OCI-LY7 (cell line): Measurements from ENCODE around the gene HS3ST4. TPM values are rescaled to one million over a fixed set of nuclear protein-coding genes. Genes with fewer than 3 reads are reported as not detected.

ENCODE experiments used
- BruUV-seq: library from RNA; stranded (reverse); fragments of 400-500 nt; replicated peaks from 2 replicates; lab custom pipeline; 2021; lab: Mats Ljungman, UMichigan
- CTCF ChIA-PET: fragments of 300-600 bp; sonication (Branson Sonifier 250); formaldehyde crosslinking; loops from one replicate; lab custom pipeline; 2022; ENCODE audit warnings: antibody characterized with exemption; ENCODE audit not compliant: unreplicated experiment; lab: Charles Lee
- POLR2A ChIA-PET: fragments of 300-600 bp; sonication (Branson Sonifier 250); formaldehyde crosslinking; loops from one replicate; lab custom pipeline; 2022; ENCODE audit warnings: antibody characterized with exemption; lab: Charles Lee
- DNase-seq: peaks from one replicate; pipeline ENCODE4 v3.0.0-alpha.2; 2015; ENCODE audit warnings: low spot score
- H2AFZ ChIP-seq: fragments of 200-600 bp; sonication (generic), shearing (Covaris generic); 2 replicates; pipeline ENCODE4 v1.6.1; 2014; ENCODE audit warnings: mild to moderate bottlenecking, antibody characterized with exemption, low read length, moderate library complexity
- H3K27ac ChIP-seq: fragments of 200-600 bp; sonication (generic); 2 replicates; pipeline ENCODE4 v1.5.1; 2014; ENCODE audit warnings: mixed run types, low read depth, mild to moderate bottlenecking, moderate library complexity, low read length, inconsistent platforms; ENCODE audit not compliant: poor library complexity, severe bottlenecking
- H3K36me3 ChIP-seq: fragments of 200-600 bp; sonication (generic); 2 replicates; pipeline ENCODE4 v1.6.1; 2014; ENCODE audit warnings: mild to moderate bottlenecking, antibody characterized with exemption, low read length, moderate library complexity, mixed read lengths; ENCODE audit not compliant: insufficient read depth
- H3K4me1 ChIP-seq: fragments of 200-600 bp; sonication (generic); 2 replicates; pipeline ENCODE4 v1.5.1; 2014; ENCODE audit warnings: mild to moderate bottlenecking, low read length; ENCODE audit not compliant: insufficient read depth, poor library complexity, severe bottlenecking
- H3K4me2 ChIP-seq: fragments of 200-600 bp; sonication (generic); 2 replicates; pipeline ENCODE4 v1.6.1; 2014; ENCODE audit warnings: mild to moderate bottlenecking, low read length
- H3K4me3 ChIP-seq: fragments of 200-600 bp; sonication (generic); 2 replicates; pipeline ENCODE4 v1.5.1; 2014; ENCODE audit warnings: mild to moderate bottlenecking, low read depth, low read length; ENCODE audit not compliant: poor library complexity, severe bottlenecking
- H3K79me2 ChIP-seq: fragments of 200-600 bp; sonication (generic); 2 replicates; pipeline ENCODE4 v1.6.1; 2016; ENCODE audit warnings: low read depth, mild to moderate bottlenecking, low read length, moderate library complexity, mixed read lengths; ENCODE audit not compliant: insufficient read depth
- H3K9me2 ChIP-seq: fragments of 200-600 bp; sonication (generic); 2 replicates; pipeline ENCODE4 v1.6.1; 2016; ENCODE audit warnings: mild to moderate bottlenecking, low read length, mixed read lengths; ENCODE audit not compliant: insufficient read depth
- H3K9me3 ChIP-seq: fragments of 200-600 bp; sonication (generic); 2 replicates; pipeline ENCODE4 v1.6.1; 2014; ENCODE audit warnings: mild to moderate bottlenecking, mixed run types, low read length, mixed read lengths
- H4K20me1 ChIP-seq: fragments of 200-600 bp; sonication (generic); 2 replicates; pipeline ENCODE4 v1.6.1; 2014; ENCODE audit warnings: mild to moderate bottlenecking, antibody characterized with exemption, low read length, moderate library complexity, mixed read lengths; ENCODE audit not compliant: insufficient read depth
- CTCF ChIP-seq: fragments of 200-600 bp; sonication (generic); conservative IDR thresholded peaks from 2 replicates; pipeline ENCODE4 v1.5.1; 2014; ENCODE audit warnings: mild to moderate bottlenecking, antibody characterized with exemption, low read length, moderate library complexity, mixed read lengths
- EZH2phosphoT487 ChIP-seq: fragments of 200-600 bp; sonication (generic); IDR thresholded peaks from 2 replicates; pipeline ENCODE4 v1.6.1; 2018; ENCODE audit warnings: low read depth, borderline replicate concordance, mild to moderate bottlenecking, mixed run types, antibody characterized with exemption, low read length, moderate library complexity, mixed read lengths
- intact Hi-C: fragments of 100-400 bp; cut with micrococcal nuclease; formaldehyde crosslinking; loops from one replicate; pipeline ENCODE4 v1.10.0; 2022; ENCODE audit not compliant: unreplicated experiment
- total RNA-seq, 2 experiments: library from RNA; depleted of rRNA in 1 of 2; stranded (reverse); fragments of >200 nt in 1 of 2; shearing (Covaris generic) in 1 of 2; gene quantifications; 2 replicates each; pipeline ENCODE4 v1.2.3, GENCODE V29; 2014 to 2022

HS3ST4 gene
- total RNA-seq, 2 experiments from 2014 or later: not detected

DNA sequence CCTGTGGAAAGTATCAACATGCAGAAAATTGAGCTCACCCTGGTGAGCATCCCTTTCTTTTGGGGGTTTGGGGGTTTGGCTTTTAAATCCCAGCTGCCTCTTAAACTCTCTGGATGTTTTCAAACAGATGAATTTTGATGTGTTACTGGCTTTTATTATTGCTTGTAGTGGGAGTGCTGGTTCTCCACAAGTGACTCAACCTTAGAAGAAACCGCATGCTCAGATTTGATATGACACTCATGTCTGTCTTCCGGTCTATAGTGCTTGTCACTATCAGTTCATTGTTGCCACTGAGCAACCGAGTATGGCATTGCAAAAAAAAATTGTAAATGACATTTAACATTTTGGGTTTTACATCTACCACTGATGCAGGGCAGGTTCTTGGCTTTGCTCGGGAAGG lies 104.5 kb downstream of the HS3ST4 start:
- intact Hi-C loops: no loop called here
- Histone ChIP-seq H3K36me3 (no peaks in the 10 kb centered on the region), H3K79me2 (no peaks in the 10 kb centered on the region), H3K4me2 (no peak overlapping the region), H3K9me2 (no peaks in the 10 kb centered on the region), H3K4me3 (no peak overlapping the region), H4K20me1 (no peaks in the 10 kb centered on the region), H3K9me3 (no peaks in the 10 kb centered on the region), H3K27ac (no peak overlapping the region), H3K4me1 (no peaks in the 10 kb centered on the region), H2AFZ (no peak overlapping the region)
- TF ChIP-seq EZH2phosphoT487 (no peak), CTCF (no peak)
- CTCF ChIA-PET: no interaction called here
- no TSS peak for BruUV-seq
- DNase-seq: no peak
- POLR2A ChIA-PET: no interaction called here

DNA sequence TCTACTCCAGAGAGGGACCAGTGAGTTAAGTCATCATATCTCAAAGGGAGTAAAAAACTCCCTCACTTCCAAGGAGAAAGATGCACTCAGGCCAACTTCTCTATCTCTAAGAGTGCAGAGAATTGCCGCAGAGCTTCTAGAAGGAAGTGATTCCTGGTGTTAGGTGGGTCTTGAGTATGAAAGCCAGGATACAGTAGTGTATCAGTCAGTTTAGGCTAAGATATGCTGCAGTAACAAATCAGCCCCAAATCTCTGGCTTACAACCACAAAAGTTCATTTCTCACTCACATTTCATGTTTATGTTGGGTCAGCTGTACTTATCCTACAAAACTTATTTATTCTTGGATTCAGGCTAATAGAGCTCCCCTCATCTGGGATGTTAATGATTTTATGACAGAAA lies 106.3 kb downstream of the HS3ST4 start:
- ChIA-PET CTCF (no interaction called here), POLR2A (no interaction called here)
- Histone ChIP-seq H3K36me3 (no peaks in the 10 kb centered on the region), H3K9me3 (no peaks in the 10 kb centered on the region), H3K4me1 (no peaks in the 10 kb centered on the region), H3K79me2 (no peaks in the 10 kb centered on the region), H3K9me2 (no peaks in the 10 kb centered on the region), H3K4me3 (no peak overlapping the region), H3K27ac (no peak overlapping the region), H2AFZ (no peak overlapping the region), H4K20me1 (no peaks in the 10 kb centered on the region), H3K4me2 (no peak overlapping the region)
- intact Hi-C loops: no loop called here
- TF ChIP-seq CTCF: no peak
- no peak for DNase-seq
- no TSS peak for BruUV-seq

DNA sequence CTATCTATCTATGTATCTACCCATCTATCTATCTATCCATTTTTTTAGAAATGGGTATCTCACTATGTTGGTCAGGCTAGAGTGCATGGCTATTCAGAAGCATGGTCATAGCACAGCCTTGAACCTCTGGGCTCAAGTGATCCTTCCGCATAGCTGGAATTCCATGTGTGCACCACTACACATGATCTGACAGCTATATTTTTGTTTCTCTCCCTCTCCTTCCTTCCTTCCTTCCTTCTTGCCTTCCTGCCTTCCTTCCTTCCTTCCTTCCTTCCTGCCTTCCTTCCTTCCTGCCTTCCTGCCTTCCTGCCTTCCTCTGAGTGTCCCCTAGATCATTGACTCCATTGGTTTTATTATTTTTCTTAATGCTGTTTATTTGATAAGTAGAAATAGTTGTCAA lies 108.1 kb downstream of the HS3ST4 start:
- Histone ChIP-seq H3K4me3 (no peak overlapping the region), H3K27ac (no peak overlapping the region), H3K36me3 (no peaks in the 10 kb centered on the region), H3K79me2 (no peaks in the 10 kb centered on the region), H3K4me2 (no peak overlapping the region), H2AFZ (no peak overlapping the region), H3K4me1 (no peaks in the 10 kb centered on the region), H4K20me1 (no peaks in the 10 kb centered on the region), H3K9me2 (no peaks in the 10 kb centered on the region), H3K9me3 (no peaks in the 10 kb centered on the region)
- intact Hi-C loops: no loop called here
- DNase-seq: no peak
- ChIA-PET POLR2A (interaction anchor here (0.7 kb wide), 1 partner anchor 28 kb away, joined by 3 read pairs; no protein-coding TSS in a partner anchor), CTCF (no interaction called here)
- no TSS peak for BruUV-seq
- no peak for TF ChIP-seq EZH2phosphoT487
- TF ChIP-seq CTCF: no peak
